Measurements from ENCODE around the gene CAPZB. TPM values are rescaled to one million over a fixed set of nuclear protein-coding genes. Genes with fewer than 3 reads are reported as not detected.
A peak's percentile ranks its signal among the peaks of the same experiment; 100 is the strongest.

Gene CAPZB
- total RNA-seq, 2 experiments from 2014 or later = 492 to 518 TPM

DNA sequence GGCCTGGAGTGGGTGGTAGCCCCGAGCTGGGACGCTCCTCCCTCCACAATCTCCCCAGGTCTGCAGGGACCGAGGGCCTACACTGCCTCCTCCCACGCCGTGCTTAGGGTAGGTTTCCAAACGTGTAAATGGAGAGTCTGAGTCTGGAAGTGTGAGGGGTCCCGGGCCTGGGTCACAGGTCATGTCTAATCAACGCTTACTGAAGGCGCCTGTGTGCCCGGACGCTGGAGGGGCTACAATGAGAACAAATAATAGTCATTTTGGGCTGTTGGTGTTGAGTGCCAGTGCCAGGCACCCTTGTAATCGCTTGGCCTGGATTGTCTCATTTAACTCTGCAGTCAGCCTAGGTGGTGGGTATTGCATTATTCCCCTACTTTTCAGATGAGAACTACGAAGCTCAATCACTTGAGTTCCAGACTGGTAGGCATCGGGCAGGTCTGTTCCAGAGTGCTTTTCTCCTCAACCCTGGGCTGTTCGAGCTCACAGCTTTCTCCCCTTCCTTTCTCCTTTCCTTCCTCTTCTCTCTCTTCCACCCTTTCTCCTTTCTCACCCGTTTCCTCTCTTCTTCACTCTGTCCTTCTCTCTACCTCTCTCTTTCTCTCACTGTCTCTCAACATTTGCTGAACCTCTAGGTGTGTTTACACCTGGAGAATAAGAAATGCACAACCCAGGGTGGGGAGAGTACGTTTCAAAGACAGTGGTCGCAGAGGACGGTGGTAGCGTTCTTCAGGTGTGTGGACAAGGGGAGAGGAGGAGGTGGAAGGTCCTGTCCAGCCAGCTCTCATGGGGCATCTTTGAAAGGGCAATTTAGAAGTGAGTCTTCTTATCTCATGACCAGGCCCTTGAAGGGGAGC, 172.3 kb downstream of the CAPZB start:
- H3K4me1 Mint-ChIP-seq (ENCODE audit: low read depth) = peaks cover 40% of the 10 kb centered on the region
- DNase-seq (no peak), ATAC-seq (no peak)
- no peaks in the 10 kb centered on the region for H3K9me3 Mint-ChIP-seq (ENCODE audit: insufficient read depth)
- CTCF ChIA-PET = interaction anchor here (0.9 to 1.5 kb wide), 3 partner anchors 17 to 349 kb away, joined by 3 to 4 read pairs (median 3); no protein-coding TSS in a partner anchor
- peak overlapping the region; percentile 74 for H3K4me3 Mint-ChIP-seq
- POLR2A ChIA-PET = no interaction called here
- H3K27me3 Mint-ChIP-seq (ENCODE audit: low read depth) = no peaks in the 10 kb centered on the region
- peak overlapping the region; percentile 56 for H3K27ac Mint-ChIP-seq
- peaks cover 1% of the 10 kb centered on the region for H3K36me3 Mint-ChIP-seq (ENCODE audit: low read depth)

DNA sequence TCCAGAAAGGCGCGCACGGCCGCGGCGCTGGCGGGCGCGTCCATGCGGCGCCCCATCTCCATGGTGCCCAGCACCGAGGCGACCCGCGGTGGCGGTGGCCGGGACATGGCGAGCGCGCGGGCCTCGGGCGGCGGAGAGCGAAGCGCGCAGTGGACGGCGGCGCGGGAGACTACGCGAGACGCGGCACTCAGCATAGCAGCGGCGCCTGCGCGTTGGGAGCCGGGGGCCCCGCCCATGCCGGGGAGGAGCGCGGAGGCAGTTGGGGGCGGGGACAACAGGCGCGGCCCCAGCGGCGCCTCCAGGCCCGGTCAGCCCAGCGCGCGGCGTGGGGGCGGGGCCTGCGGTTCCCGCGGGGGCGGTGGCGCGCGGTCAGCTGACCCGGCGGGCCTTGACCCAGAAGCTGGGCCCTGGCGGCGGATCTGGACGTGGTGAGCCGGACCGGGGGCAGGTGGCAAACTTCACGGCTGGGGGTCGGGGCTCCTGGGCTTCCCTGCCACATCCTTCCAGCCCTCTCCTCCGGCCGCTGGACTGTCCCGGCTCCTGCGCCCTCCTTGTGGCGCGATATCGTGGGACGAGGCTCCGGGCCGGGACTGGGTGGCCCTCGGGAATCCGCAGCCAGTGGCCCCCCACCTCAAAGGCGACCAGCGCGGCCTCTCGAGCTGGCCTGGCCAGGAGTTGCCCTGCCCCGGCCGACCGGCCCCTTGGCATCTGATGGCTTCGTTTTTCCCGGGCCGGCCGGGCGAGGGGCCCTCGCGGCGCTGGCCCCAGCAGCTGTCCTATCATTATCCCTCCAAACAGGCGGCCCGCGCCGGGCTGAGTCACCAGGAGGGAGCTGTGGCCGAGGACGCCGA, 173.2 kb downstream of the CAPZB start, which contains the start of the genes AKR7A2 and SLC66A1:
TSS of gene AKR7A2 (minus strand) at position 214 of the 851 bp plus-strand sequence. CDS start at position 194, 20 bp downstream.
TSS of gene SLC66A1 (plus strand) at position 396 of the 851 bp plus-strand sequence. CDS start 5,352 bp downstream, outside the sequence.
- ChIA-PET POLR2A (interaction anchor here (1.1 kb wide), 1 partner anchor 60 kb away, joined by 3 read pairs; the partner anchor contains the start of gene MRTO4), CTCF (interaction anchor here (1.5 kb wide), 1 partner anchor 18 kb away, joined by 3 read pairs; no protein-coding TSS in a partner anchor)
- ATAC-seq = peak; percentile 97
- Mint-ChIP-seq H3K9me3 (ENCODE audit: insufficient read depth) (no peaks in the 10 kb centered on the region), H3K4me1 (ENCODE audit: low read depth) (peaks cover 40% of the 10 kb centered on the region), H3K27me3 (ENCODE audit: low read depth) (no peaks in the 10 kb centered on the region), H3K27ac (peak within 1 kb of the TSS; percentile 78), H3K4me3 (peak within 1 kb of the TSS; percentile 83), H3K36me3 (ENCODE audit: low read depth) (peaks cover 6% of the 10 kb centered on the region)
- DNase-seq = peak; percentile 91

DNA sequence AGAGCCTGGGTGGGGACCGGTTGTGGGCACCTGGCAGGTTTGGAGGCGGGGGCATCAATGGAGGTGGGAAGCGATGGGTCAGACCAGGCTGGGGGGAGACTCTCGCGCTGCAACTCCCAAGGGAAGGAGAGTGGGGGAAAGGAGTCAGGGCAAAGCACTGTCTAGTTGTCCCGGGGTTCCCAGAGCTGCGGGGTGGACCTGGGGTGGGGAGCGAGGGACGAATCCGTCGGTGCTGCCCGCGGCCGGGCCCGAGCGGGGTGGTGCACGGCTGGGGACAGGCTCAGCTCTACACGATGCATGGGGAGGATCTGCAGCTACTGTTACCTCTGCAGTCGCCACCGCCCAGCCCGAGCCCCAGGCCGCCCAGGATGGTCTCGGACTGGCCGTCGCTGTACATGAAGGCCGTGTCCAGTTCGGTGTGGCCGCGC, 173.8 kb downstream of the CAPZB start:
- ATAC-seq (peak; percentile 44), DNase-seq (peak; percentile 33)
- Mint-ChIP-seq H3K27me3 (ENCODE audit: low read depth) (no peaks in the 10 kb centered on the region), H3K4me3 (peak overlapping the region; percentile 83), H3K4me1 (ENCODE audit: low read depth) (peaks cover 40% of the 10 kb centered on the region), H3K36me3 (ENCODE audit: low read depth) (peaks cover 10% of the 10 kb centered on the region), H3K9me3 (ENCODE audit: insufficient read depth) (no peaks in the 10 kb centered on the region), H3K27ac (peak overlapping the region; percentile 78)
- ChIA-PET CTCF (no interaction called here), POLR2A (interaction anchor here (1.1 kb wide), 1 partner anchor 60 kb away, joined by 3 read pairs; the partner anchor contains the start of gene MRTO4)

DNA sequence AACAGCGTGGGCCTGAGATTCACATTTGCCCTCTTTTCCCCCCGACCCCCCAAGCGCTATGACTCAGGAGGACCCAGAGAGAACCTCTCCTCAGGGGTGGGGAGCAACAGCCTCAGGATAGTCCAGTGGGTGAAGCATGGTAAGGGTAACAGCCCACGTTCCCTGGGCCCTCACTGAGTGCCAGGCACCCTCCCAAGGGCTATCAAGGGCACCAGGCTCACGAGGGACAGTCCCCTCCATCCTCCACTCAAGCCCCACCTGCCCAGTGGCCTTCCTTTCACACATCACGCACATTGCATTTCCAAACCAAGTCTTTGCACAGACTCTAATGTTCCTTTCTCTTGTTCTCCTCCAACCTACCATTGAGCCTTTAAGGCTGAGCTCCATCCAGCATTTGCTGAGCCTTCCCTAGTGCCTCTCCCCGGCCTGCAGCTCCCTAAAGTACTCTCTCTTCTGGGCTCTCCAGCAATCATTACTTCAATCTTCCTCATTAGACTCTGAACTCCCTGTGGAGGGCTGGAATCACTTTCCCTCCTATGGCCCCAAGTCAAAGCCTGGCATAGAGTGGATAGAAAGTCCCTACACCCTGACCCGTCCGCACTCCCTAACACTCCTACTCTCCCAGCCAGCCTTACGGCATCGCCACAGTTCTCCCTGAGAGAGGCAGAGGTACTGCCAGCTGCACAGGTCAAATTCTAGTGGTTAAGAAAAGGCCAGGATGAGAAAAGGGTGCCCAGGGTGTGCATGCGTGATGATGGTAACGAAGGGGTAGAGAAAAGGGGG, 174.4 kb downstream of the CAPZB start:
- Mint-ChIP-seq H3K4me3 (peak overlapping the region; percentile 83), H3K4me1 (ENCODE audit: low read depth) (peaks cover 38% of the 10 kb centered on the region), H3K27me3 (ENCODE audit: low read depth) (no peaks in the 10 kb centered on the region), H3K27ac (peak overlapping the region; percentile 78), H3K9me3 (ENCODE audit: insufficient read depth) (no peaks in the 10 kb centered on the region), H3K36me3 (ENCODE audit: low read depth) (peaks cover 10% of the 10 kb centered on the region)
- DNase-seq = no peak
- CTCF ChIA-PET = interaction anchor here (1.4 kb wide), 1 partner anchor 351 kb away, joined by 3 read pairs; no protein-coding TSS in a partner anchor
- ATAC-seq = no peak
- POLR2A ChIA-PET = interaction anchor here (1.1 kb wide), 1 partner anchor 59 kb away, joined by 3 read pairs; the partner anchor contains the start of gene MRTO4

DNA sequence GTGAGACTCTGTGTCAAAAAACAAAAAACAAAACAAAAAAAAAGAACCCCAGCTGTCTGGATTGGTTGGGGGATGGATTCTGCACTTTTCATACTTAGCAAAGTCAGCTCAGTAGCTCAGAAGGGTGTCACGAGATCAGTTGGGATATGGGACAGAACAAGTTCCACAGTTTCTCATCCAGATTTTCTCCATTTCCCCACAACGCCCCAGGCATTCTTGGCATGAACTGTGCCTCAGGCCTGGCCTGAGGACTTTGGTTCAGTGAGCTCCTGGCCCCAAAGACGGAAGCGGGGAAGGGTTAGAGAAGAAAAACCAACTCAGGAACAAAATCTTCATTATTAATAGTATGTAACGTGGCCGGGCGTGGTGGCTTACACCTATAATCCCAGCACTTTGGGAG, 175.3 kb downstream of the CAPZB start:
- no peak for ATAC-seq
- DNase-seq = no peak
- H3K9me3 Mint-ChIP-seq (ENCODE audit: insufficient read depth) = no peaks in the 10 kb centered on the region
- ChIA-PET CTCF (interaction anchor here (1.4 kb wide), 1 partner anchor 352 kb away, joined by 3 read pairs; no protein-coding TSS in a partner anchor), POLR2A (interaction anchor here (0.9 kb wide), 1 partner anchor 58 kb away, joined by 3 read pairs; the partner anchor contains the start of genes EMC1 and MRTO4)
- H3K36me3 Mint-ChIP-seq (ENCODE audit: low read depth) = peaks cover 16% of the 10 kb centered on the region
- peaks cover 29% of the 10 kb centered on the region for H3K4me1 Mint-ChIP-seq (ENCODE audit: low read depth)
- no peak overlapping the region for H3K27ac Mint-ChIP-seq
- H3K4me3 Mint-ChIP-seq = no peak overlapping the region
- no peaks in the 10 kb centered on the region for H3K27me3 Mint-ChIP-seq (ENCODE audit: low read depth)

DNA sequence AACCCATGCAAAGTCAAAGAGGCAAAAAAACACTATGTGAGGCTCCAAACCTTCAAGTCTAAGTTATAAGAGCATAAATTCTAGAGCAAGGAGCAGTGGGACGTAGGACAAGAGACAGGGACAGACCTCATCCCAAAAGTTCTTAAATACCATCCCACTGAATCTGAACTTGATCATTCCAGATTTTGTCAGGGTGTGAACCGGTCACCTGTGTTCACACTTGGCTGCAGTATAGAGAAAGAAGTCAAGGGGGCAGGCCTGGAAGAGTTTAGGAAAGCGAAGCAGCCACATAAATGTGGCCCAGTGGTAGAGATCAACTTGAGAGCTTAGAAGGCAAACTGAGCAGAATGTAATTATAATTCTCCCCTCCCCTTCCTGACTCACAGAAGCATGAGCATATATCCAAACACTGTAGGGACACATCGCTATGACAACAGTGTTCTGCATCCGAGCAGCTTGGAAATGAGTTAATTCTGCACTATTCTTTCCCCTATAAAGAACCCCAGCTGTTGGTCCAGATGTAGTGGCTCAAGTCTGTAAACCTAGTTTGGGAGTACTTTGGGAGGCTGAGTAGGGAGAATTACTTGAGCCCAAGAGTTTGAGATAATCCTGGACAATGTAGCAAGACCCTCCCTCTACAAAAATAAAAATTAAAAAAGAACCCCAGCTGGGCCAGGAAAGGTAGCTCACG, 176.1 kb downstream of the CAPZB start:
- ATAC-seq (no peak), DNase-seq (no peak)
- H3K9me3 Mint-ChIP-seq (ENCODE audit: insufficient read depth) = no peaks in the 10 kb centered on the region
- H3K4me3 Mint-ChIP-seq = no peak overlapping the region
- peaks cover 24% of the 10 kb centered on the region for H3K36me3 Mint-ChIP-seq (ENCODE audit: low read depth)
- no peak overlapping the region for H3K27ac Mint-ChIP-seq
- no peaks in the 10 kb centered on the region for H3K27me3 Mint-ChIP-seq (ENCODE audit: low read depth)
- peaks cover 27% of the 10 kb centered on the region for H3K4me1 Mint-ChIP-seq (ENCODE audit: low read depth)
- POLR2A ChIA-PET = interaction anchor here (0.9 kb wide), 1 partner anchor 57 kb away, joined by 3 read pairs; the partner anchor contains the start of genes EMC1 and MRTO4
- CTCF ChIA-PET = interaction anchor here (1.4 kb wide), 1 partner anchor 353 kb away, joined by 3 read pairs; no protein-coding TSS in a partner anchor

DNA sequence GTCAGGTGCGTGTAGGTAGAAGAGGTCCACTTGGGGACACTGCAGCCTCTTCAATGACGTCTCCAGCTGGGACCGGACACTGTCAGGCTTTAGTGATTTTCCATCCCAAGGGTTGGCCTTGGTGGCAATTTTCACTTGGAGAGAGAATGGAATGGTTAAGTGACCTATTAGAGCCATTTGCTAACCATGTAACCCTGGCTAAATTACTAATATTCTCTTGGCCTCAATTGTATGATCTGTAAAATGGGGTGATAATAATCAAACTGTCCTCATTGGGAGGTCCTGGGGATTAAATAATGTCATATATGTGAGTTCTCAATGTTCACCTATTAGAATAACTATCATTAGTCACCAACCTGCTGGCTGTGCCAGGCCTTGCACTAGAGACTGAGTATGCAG, 176.8 kb downstream of the CAPZB start:
- no peak overlapping the region for H3K27ac Mint-ChIP-seq
- CTCF ChIA-PET = no interaction called here
- H3K27me3 Mint-ChIP-seq (ENCODE audit: low read depth) = no peaks in the 10 kb centered on the region
- peaks cover 28% of the 10 kb centered on the region for H3K36me3 Mint-ChIP-seq (ENCODE audit: low read depth)
- peaks cover 22% of the 10 kb centered on the region for H3K4me1 Mint-ChIP-seq (ENCODE audit: low read depth)
- DNase-seq (no peak), ATAC-seq (no peak)
- POLR2A ChIA-PET = no interaction called here
- H3K9me3 Mint-ChIP-seq (ENCODE audit: insufficient read depth) = no peaks in the 10 kb centered on the region
- H3K4me3 Mint-ChIP-seq = no peak overlapping the region

DNA sequence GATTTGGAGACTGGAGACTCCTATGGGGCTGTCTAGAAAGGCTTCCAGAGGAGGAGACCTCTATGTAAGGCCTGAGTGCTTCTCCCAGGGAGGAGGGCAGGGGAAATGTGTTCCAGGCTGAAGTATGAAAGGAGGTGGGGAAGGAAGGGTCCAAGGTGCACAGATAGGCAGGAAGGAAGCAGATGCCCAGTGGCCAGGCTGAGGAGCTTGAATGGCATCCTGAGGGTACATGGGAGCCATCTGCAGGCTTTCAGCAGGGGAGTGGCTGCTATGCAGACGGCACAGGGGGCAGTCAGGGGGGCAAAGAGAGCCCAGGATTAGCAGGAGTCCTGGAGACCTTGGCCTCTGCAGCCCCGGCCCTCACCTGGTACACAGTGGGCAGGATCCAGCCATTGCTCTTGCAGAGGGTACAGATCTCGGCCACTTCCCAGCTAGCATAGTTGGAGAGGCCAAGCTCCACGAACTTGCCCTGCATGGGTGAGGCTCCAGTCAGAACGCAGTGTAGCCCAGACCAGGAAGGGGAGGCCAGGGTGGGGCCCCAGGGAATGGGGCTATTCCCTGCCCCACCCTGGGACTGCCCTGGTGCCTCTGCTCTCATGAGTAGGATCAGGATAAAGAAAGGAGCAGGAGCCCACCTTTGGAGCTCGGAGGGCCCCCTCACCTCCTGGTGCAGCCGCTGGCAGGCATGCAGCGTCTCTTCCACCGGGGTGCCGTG, 177.4 kb downstream of the CAPZB start:
- Mint-ChIP-seq H3K4me1 (ENCODE audit: low read depth) (peaks cover 16% of the 10 kb centered on the region), H3K4me3 (no peak overlapping the region), H3K9me3 (ENCODE audit: insufficient read depth) (no peaks in the 10 kb centered on the region), H3K36me3 (ENCODE audit: low read depth) (peaks cover 32% of the 10 kb centered on the region), H3K27me3 (ENCODE audit: low read depth) (no peaks in the 10 kb centered on the region), H3K27ac (no peak overlapping the region)
- DNase-seq (no peak), ATAC-seq (no peak)
- ChIA-PET CTCF (no interaction called here), POLR2A (no interaction called here)

DNA sequence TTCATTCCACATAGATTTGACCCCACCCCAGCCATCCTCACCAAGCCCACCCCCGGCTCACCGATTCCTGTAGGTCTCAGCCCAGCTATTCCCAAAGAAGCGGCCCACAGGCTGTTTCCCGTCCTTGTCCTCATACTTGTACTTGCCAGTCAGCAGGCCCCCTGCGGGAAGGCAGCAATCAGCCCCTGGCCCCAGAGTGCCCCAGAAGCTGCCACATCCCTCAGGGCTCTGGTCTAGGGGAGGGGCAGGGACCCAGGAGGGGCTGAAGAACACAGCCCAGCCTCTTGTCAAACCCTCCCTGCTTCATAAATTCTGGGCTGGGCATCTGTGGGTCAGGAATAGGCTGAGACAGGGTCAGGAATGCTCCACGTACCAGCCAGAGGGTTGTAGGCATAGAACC, 178.4 kb downstream of the CAPZB start:
- H3K27me3 Mint-ChIP-seq (ENCODE audit: low read depth) = no peaks in the 10 kb centered on the region
- DNase-seq (no peak), ATAC-seq (no peak)
- ChIA-PET CTCF (no interaction called here), POLR2A (no interaction called here)
- peaks cover 37% of the 10 kb centered on the region for H3K36me3 Mint-ChIP-seq (ENCODE audit: low read depth)
- no peaks in the 10 kb centered on the region for H3K9me3 Mint-ChIP-seq (ENCODE audit: insufficient read depth)
- H3K27ac Mint-ChIP-seq = no peak overlapping the region
- H3K4me1 Mint-ChIP-seq (ENCODE audit: low read depth) = peaks cover 13% of the 10 kb centered on the region
- H3K4me3 Mint-ChIP-seq = no peak overlapping the region

DNA sequence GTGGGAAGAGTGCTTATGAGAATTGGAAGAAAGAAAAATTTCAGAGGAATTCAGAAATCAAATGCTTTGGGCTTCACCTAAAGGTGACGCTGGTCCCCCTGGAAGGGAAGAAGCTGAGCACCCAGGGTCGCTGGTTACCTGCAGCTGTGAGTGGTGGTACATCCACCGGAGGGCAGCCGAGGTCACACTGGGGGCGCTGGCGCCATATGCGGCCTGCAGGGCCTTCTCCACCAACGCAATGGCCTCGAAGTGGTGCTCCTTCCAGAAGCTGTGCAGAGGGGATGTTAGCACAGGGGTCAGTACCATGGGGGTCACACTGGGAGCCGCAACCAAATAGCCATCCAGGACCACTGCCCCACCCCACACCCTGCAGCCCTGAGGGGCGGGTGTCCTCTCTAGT, 179.5 kb downstream of the CAPZB start:
- Mint-ChIP-seq H3K27me3 (ENCODE audit: low read depth) (no peaks in the 10 kb centered on the region), H3K9me3 (ENCODE audit: insufficient read depth) (no peaks in the 10 kb centered on the region), H3K4me1 (ENCODE audit: low read depth) (peaks cover 7% of the 10 kb centered on the region), H3K36me3 (ENCODE audit: low read depth) (peaks cover 37% of the 10 kb centered on the region), H3K4me3 (no peak overlapping the region), H3K27ac (no peak overlapping the region)
- ChIA-PET POLR2A (no interaction called here), CTCF (no interaction called here)
- ATAC-seq = no peak
- no peak for DNase-seq
